ENCODE measurements around the gene JAK2.

GRCh38 chr9:5095795-5096194 lies 110.7 kb downstream of the JAK2 start:
- TF ChIP-seq POLR2A (IDR thresholded peaks at IDR 0.05), result no peak
- TF ChIP-seq CTCF (IDR thresholded peaks at IDR 0.05), result no peak
- TF ChIP-seq POLR2AphosphoS5 (IDR thresholded peaks at IDR 0.05), result no peak
